Cerebellar cortex (tissue), 1 donor: ENCODE data around the gene PBLD.
A peak's percentile ranks its signal among the peaks of the same experiment; 100 is the strongest.

Source experiments
- DNase-seq: peaks from one replicate; pipeline ENCODE4 v3.0.0-alpha.2; 2015; ENCODE audit warnings: low spot score

PBLD gene

DNA sequence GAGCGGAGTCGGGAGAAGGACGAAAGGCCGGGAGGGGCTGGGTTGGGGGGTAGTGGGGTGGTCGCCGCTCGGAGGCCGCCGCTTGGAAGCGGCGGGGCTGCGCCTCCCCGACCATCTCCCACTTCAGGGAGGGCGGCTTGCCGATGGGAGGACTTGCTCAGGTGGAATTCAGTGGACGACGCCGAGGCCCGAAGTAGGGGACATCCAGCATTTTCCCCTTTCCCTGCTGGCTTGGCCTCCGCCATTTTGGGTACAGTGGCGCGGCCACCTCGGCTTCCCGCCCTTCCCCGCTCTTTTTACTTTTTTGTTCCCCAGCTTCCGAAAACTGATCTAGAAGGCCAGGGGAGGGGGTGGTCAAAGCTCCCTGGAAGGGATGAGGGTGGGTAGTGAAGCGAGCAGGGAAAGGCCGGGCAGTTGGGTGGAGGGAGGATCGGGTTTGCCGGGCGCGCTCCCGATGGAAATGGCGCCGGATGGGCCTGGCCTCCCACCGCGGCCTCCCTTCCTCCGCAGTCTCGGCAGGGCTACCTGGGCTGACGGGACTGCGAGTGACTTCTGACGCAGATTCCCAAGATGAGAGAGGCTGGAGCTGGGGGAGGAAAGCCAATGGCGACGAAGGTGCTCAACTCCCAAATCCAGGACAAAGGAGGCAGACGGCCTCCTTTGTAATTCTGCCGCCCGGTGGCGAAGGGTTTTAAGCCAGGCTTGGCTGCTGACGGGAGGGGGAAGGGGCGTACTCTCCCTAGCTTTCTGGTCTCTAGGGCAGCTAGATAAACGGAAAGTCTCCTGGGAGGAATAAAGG is at the start of gene PBLD:
Gene PBLD (minus strand): TSS at position 670 of the 799 bp plus-strand sequence. CDS start 26,084 bp downstream, outside the sequence.
- peak; percentile 76 for DNase-seq

DNA sequence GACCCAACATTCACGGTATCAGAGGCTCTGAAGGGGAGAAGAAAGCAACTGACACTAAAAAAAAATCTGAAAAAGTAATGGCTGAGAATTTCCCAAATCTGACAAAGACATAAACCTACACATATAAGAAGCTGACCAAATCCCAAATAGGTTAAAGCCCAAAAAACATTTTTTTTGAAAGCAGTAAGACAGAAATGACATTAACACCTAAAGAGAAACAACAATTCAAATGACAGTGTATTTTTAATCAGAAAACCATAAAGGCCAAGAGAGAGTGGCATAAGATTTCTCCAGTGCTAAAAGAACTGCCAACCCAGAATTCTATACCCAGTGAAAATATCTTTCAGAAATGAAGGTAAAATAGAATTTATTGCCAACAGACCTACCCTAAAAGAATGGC is 38.9 kb upstream of the PBLD start:
- no peak for DNase-seq

DNA sequence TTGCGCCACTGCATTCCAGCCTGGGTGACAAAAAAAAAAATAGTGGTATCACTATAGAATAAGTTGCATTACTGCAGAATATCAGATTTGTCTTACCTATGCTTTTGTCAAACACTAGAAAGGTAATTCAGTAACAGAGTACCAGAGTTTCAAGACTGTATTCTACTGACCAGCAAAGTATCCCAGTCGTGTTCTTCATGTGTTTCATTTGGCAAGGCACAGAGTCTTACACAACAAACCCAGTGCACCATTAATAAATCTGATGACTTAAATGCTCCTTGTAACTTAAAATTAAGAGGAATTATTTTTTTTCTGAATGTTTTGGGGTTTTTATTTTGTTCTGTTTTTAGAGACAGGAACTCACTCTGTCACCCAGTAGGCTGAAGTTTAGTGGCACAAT is 34.4 kb upstream of the PBLD start:
- no peak for DNase-seq

DNA sequence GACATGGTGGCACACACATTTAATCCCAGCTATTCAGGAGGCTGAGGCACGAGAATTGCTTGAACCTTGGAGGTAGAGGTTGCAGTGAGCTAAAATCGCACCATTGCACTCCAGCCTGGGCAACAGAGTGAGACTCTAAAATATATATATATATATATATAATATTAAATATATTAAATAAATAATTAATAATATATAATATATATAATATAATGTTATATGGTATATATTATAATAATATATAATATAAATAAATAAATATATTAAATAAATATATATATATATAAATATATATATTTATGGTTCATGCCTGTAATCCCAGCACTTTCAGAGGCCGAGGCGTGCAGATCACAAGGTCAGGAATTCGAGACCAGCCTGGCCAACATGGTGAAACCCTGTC is 33.9 kb upstream of the PBLD start:
- no peak for DNase-seq

DNA sequence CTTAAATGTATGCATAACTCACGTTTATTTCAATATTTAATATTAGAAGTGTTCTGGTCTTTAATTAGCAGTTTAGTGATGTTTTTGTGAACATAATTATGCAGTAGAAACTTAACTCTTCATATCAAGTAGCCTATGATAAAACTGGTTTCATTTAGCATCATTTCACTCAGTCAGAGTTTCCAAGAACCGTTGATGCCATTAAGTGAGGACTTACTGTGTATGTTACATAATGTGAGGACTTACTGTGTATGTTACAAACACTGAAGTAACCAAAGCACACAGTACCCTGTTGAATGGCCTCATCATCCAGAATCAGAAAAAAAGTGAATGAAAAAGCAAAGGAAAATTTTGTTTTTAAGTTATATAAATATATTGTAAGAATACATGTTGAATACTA is 32.9 kb upstream of the PBLD start:
- no peak for DNase-seq

DNA sequence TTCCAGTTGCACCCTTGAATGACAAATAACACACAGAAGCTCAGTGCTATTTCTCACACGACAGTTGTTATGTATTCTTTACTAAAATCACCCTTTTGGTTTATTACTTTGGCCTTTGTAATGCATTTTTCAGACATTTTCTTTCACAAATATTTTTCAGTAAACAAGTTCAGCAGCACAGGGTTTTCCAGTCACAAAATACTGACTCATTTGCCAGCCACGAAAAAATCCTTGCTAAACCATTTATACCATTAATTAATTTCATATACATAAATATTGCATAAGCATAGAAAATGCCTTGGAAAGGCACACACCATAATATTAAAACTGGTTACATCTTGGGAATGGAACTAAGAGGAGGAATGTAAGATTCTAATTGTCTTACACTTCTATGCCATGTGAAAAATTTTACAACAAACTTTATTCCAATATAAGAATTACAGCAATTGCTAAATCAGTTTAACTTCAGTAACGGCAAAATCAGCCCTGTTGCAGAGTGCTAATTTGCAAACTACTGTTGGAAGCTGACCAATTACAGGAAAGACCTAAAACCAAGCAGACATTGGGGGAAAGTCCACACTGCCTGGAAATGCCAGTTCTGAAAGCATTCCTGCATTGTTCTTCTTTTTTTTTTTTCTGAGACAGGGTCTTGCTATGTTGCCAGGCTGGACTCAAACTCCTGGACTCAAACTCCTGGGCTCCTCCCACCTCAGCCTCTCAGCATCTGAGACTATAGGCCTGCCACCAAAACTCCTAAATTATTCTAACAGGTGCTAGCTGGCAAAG is 31.6 kb upstream of the PBLD start:
- DNase-seq, result no peak

DNA sequence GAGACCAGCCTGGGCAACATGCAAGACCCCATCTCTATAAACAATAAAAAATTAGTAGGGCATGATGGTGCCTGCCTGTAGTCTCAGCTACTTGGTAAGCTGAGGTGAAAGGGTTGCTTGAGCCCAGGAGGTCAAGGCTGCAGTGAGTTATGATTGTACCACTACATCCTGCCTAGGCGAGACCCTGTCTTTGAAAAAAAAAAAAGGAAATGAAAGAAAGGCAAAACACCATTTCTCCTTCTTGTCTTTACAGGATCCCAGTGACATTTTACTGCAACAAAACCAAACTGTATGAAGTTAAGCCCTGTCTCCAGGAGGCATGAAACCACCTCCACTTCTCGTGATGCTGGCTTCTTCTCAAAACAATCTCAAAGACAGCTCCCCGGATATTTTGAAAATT is 29.9 kb upstream of the PBLD start:
- DNase-seq, result no peak

DNA sequence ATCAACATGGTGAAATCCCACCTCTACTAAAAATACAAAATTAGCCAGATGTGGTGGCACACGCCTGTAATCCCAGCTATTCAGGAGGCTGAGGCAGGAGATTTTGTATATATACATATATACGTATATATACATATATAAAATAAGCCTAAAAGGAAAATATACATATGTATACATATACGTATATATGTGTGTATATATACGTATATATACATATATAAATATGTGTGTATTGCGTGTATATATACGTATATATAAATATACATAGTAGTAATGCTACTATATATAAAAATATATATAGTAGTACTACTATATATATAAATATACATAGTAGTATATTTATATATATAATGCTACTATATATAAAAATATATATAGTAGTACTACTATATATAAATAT is 26.5 kb upstream of the PBLD start:
- no peak for DNase-seq

DNA sequence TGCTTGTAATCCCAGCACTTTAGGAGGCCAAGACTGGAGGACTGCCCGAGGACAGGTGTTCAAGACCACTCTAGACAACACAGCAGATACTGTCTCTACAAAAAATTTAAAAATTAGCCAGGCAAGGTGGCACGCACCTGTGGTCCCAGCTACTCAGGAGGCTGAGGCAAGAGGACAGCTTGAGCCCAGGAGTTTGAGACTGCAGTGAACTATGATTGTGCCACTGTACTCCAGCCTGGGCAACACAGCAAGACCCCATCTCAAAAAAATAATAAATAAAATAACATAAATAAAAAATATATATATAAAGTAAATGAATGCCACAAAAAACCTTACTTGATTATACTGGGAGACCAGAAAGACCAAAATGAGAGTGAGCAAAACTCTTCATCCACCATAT is 20.8 kb upstream of the PBLD start:
- DNase-seq, result no peak

DNA sequence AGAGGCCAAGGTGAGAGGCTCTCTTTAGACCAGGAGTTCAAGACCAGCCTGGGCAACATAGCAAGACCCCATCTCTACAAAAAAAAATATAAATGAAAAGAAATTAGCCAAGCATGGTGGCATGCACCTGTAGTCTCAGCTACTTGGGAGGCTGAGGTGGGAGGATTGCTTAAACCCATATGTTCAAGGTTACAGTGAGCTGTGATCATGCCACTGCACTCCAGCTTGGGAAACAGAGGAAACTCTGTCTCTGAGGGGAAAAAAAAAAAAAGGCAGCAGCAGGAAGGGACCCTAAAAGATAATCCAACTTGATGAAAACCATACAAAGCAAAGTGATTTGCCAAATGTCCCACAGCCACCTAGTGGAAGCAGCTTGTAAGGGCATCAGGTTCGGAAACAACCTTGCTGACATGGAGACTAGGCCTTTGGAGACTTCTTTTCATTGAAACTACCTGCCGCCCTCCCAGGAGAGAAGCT is 15.6 kb upstream of the PBLD start:
- DNase-seq, result peak; percentile 78

DNA sequence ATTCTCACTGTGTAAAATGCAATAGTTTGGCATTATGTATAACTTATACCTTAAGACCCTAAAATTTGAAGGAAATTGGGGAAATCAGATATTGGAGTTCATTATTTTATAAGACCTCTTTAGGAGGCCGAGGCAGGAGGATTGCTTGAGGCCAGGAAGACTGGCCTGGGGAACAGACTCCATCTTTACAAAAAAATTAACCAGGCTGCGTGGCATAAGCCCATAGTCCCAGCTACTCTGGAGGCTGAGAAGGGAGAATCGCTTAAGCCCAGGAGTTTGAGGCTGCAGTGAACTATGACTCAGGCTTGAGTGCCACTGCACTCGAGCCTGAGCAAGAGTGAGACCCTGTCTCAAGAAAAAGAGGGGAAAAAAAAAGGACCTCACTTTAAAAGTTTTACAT is 14.0 kb upstream of the PBLD start:
- no peak for DNase-seq

DNA sequence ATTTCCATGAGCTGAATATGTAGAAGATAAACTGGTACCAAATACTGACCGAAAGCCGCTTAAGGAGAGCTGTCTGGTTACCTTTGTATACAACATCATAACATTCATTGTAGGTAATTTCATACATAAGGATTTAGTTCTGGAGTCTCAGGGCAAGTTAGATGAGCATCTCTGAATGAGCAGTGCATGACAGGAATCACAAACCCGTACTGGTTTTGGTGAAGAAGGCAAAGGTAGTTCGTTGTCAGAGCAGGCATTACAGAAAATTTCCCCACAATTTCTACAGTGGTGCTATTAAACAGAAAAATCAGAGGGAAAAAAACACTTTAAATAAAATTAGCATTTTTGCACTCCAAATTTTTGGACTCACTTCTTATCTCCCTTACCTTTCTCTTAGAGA is 12.9 kb upstream of the PBLD start:
- no peak for DNase-seq

DNA sequence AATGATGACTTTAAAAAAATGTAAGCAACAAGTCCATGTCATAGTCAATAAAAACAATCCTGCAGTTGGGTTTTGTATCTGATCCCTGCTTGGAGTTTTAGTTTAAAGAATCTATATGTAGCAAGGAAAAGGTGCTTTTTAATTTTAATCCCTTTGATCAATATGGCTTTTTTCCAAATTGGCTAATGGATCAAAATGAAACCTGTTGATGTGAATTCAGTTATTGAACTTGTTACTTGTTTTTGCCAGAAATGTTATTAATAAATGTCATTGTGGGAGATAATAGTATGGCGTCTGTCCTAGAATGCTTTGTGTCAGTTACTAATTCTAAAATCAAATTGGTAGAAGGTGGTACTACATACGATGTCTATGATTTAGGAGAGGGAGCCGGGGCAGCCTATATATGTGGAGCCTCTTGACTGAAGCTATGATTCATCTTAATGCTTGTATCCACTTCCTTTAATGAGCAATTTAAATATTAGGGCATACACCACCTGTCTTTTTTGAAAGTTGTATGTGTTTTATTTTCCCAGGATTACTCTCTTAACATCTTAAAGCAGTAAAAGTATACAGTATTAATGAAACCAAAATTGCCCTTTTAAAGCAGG is 10.3 kb upstream of the PBLD start:
- DNase-seq, result no peak

DNA sequence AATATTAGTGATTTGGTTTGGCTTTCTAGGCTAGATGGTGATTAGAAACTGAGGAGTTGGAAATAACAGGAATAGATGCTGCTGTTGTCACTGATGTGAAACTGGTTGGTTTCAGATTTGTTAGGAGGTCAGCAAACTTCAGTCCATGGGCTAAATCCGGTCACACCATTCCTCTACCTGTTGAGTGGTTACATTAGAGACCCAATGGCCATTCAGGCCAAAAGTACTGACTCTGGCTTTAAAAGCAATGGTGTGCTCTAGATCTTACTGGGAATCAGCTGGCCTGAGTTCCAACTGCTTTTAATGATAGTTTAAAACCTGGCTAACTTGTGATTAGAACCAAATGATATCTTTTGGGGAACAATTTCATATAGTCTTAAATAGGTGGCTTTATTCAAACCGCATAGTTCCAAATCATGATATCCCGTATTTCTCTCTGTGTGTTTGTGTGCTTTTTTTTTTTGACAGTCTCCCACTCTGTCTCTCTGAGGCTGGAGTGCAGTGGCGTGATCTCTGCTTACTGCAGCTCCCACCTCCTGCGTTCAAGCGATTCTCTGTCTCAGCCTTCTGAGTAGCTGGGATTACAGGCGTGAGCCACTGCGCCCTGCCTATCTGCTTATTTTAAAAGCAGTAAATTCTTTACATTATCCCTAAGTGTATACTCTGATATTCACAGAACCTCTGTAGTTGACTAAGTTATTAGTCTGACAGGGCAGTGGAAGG is 7.8 kb upstream of the PBLD start:
- no peak for DNase-seq

DNA sequence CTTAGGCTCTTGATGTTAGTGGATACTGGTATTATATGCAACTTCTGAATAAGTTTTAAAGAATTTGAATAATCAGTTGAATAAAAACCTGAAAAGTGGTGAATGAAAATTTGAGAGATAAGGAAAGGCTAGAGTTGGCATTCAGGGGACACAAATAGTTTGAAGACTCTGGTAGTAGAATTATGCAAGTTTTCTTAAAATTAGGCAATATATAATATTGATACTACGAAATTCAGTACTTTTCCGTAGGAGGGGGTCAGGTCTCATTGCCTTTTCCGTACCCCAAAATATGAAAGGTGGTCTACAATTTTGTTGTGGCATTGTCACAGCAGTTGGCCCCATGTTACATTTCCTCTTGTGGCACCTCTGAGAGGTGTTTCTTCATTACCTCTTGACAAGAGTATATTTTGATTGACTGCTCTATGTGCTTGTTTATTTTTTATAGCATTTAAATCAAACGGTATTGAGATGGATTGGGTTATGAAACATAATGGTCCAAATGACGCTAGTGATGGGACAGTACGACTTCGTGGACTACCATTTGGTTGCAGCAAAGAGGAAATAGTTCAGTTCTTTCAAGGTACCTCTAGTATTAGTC is 4.1 kb upstream of the PBLD start:
- DNase-seq, result no peak

DNA sequence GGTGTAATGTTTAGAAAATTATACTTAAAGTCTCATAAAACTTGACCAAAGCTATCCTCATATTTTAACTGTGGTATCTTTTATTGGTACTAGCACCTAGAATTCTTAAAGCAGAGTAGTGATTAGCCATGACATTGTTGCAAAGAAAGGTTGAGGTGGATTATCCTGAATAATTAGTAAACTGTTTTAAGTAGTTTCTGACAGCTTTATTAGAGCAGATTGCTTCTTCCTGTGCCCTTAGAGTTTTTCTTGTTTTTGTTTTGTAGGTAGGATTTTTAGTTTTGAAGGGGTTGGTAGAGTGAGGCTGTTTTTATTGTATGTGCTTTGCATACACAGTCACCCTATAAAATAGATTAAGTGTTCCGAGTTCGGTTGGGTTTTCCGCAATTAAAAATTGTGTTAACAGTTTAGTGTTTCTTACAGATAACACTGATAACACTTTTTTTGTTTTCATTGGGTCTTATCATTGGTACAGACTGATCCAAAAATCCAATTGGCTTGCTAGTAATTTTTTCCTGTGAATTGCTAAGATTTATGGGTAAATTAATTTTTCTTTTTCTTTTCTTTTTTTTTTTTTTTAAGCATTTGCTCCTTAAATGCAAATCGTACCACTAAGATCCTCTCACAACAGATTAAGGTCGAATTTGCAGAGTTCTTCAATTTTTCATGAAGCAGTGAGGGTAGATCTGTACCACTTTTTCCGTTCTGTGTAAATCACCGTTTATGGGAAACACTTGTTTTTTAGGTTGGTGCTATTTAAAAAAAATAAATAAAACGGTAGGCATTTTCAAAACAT is 2.1 kb upstream of the PBLD start:
- no peak for DNase-seq

DNA sequence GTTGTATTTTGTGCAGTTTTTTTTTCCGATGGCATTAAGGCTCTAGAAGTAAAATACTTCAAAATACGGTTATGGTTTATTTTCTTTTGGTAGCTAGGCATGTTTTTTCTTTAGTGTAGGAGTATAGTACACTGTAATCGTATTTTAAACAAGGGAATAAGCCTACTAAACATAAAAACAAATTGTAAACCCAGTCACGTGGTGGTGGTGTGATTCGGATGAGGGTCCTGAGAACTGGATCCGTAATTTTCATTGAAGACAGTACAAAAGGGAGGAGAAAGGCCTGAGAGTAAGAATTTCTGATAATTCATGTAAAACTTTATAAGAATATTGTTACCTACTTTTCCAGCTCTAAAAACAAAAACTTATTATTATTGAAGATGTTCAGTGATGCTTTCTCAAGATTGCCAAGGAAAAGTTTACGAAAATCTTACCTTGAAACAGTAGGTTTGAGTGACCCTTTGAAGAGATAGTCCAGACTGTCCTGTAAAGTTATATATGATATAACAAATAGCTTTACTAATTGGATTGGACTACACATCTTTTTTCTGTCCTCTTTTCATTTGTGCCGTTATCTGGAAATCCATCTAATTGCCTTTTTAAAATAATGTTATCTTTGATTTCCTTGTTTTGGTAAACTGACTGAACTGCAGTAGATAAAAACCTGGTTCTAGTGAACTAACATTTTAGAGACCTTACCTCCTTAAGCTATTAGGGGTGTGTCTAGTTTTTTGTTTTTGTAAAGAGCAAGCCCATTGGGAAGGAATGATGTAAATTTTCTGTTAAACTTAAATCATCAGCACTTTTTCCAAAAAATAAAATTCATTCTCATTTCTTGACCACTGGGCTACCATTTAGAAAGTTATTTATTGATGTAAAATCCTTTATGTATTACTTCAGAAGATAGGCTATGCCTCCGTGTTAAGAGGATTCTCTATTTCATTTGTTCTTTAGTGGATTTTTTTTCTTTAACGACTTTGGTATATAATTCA is 1.0 kb upstream of the PBLD start:
- no peak for DNase-seq

DNA sequence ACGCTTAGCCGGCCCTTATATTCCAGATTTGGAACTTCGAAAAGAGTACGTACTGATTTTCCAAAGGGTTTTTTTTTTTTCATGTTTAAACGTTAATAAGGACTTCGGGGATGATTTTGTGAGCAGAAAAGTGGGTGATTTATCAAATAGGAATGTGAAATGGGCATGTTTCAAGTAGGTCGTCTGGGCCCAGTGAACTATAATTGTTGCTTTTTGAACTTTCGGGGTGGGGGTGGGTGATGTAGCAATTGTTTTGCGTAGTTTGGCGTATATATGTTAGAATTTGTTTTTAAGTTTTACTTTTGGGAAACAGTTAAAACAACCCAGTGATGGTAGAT is 299 bp upstream of the PBLD start:
- no peak for DNase-seq

DNA sequence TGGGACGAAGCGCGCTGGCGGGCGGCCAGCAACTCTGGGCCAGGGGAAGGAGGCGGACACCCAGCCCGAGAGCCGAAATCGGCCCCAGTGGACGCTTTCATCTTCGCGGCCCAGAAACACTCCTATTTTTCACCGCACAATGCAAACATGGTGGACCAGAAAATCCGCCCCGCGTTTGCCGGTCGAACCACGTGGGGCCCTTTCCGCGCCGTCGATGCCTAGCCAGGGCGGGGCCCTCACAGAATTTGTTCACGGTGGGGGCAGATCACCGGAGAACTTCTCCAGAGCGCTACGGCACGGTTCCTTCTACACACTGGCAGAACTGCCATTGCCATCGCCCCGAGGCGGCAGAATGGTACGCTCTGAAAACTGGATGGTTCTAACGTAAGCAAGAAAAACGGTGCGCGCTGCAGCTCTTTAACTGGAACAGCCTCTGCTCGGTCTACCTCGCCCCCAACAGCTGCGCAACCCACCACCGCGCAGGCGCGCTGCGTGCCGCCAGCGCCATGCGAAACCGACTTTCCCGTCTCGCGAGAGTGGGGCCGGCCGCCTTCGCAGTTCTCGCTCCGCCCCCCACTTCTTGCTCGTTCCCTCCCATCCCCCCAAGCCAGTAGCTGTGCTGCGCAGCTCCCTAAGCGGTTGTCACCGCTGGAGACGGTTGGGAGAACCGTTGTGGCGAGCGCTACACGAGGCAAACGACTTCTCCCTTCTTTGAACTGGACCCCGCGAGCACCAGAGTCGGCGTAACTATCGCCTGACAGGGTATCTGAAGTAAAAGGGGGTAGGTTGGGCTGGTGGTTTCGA is 1.1 kb downstream of the PBLD start, which contains the start of gene HNRNPH3:
Gene HNRNPH3 (plus strand): TSS at position 610 of the 804 bp plus-strand sequence. CDS start 5,158 bp downstream, outside the sequence.
- DNase-seq, result peak; percentile 96
